ENCODE results near the gene SLC35G2. TPM values are rescaled to one million over a fixed set of nuclear protein-coding genes. Genes with fewer than 3 reads are reported as not detected.
A peak's percentile ranks its signal among the peaks of the same experiment; 100 is the strongest.
"Not testable (repeated sequence)": the region's sequence is repeated elsewhere in the genome, so short reads cannot be mapped to it uniquely, and the experiment has no call there.

The SLC35G2 gene
- total RNA-seq, 2 experiments from 2014 or later, result 0.12 TPM; not detected in 1

GRCh38 chr3:136898954-136899353 lies 80.0 kb downstream of the SLC35G2 start:
- Mint-ChIP-seq H3K4me3 (no peak overlapping the region), H3K9me3 (peaks cover 23% of the 10 kb centered on the region), H3K27me3 (no peaks in the 10 kb centered on the region), H3K27ac (no peak overlapping the region), H3K36me3 (ENCODE audit: low read depth) (peaks cover 61% of the 10 kb centered on the region), H3K4me1 (peaks cover 46% of the 10 kb centered on the region)
- no peak for DNase-seq
- CTCF ChIA-PET, result interaction anchor here (0.7 to 1.8 kb wide), 7 partner anchors 10 to 146 kb away, joined by 3 to 5 read pairs (median 4); partner anchors contain the start of gene STAG1
- POLR2A ChIA-PET, result interaction anchor here (0.6 kb wide), 1 partner anchor 146 kb away, joined by 7 read pairs; no protein-coding TSS in a partner anchor

GRCh38 chr3:136899622-136900158 lies 80.8 kb downstream of the SLC35G2 start:
- POLR2A ChIA-PET, result interaction anchor here (0.6 kb wide), 1 partner anchor 147 kb away, joined by 7 read pairs; no protein-coding TSS in a partner anchor
- Mint-ChIP-seq H3K36me3 (ENCODE audit: low read depth) (peaks cover 62% of the 10 kb centered on the region), H3K4me1 (peaks cover 42% of the 10 kb centered on the region), H3K27me3 (no peaks in the 10 kb centered on the region), H3K4me3 (no peak overlapping the region), H3K9me3 (peaks cover 25% of the 10 kb centered on the region), H3K27ac (peak overlapping the region; percentile 48)
- DNase-seq, result no peak
- CTCF ChIA-PET, result interaction anchor here (1.7 kb wide), 1 partner anchor 14 kb away, joined by 5 read pairs; no protein-coding TSS in a partner anchor

- DNase-seq, H3K27me3 Mint-ChIP-seq, H3K4me3 Mint-ChIP-seq, CTCF ChIA-PET, POLR2A ChIA-PET: not testable (repeated sequence)
- Mint-ChIP-seq H3K36me3 (ENCODE audit: low read depth) (peaks cover 69% of the 10 kb centered on the region), H3K27ac (peak overlapping the region; percentile 10), H3K9me3 (peaks cover 25% of the 10 kb centered on the region), H3K4me1 (peaks cover 42% of the 10 kb centered on the region)
Observed at GRCh38 chr3:136900694-136901093, 81.8 kb downstream of the SLC35G2 start.

GRCh38 chr3:136901391-136901790 lies 82.5 kb downstream of the SLC35G2 start:
- Mint-ChIP-seq H3K4me3 (no peak overlapping the region), H3K36me3 (ENCODE audit: low read depth) (peaks cover 69% of the 10 kb centered on the region), H3K27me3 (no peaks in the 10 kb centered on the region), H3K27ac (no peak overlapping the region), H3K4me1 (peaks cover 42% of the 10 kb centered on the region), H3K9me3 (peaks cover 28% of the 10 kb centered on the region)
- DNase-seq, result no peak
- ChIA-PET POLR2A (no interaction called here), CTCF (no interaction called here)

GRCh38 chr3:136902530-136902929 lies 83.6 kb downstream of the SLC35G2 start:
- H3K4me3 Mint-ChIP-seq, POLR2A ChIA-PET, H3K27me3 Mint-ChIP-seq, DNase-seq, H3K27ac Mint-ChIP-seq, CTCF ChIA-PET: not testable (repeated sequence)
- Mint-ChIP-seq H3K9me3 (peaks cover 28% of the 10 kb centered on the region), H3K36me3 (ENCODE audit: low read depth) (peaks cover 75% of the 10 kb centered on the region), H3K4me1 (peaks cover 49% of the 10 kb centered on the region)

- no peak for DNase-seq
- Mint-ChIP-seq H3K27ac (no peak overlapping the region), H3K36me3 (ENCODE audit: low read depth) (peaks cover 71% of the 10 kb centered on the region), H3K4me3 (no peak overlapping the region), H3K4me1 (peaks cover 53% of the 10 kb centered on the region), H3K27me3 (no peaks in the 10 kb centered on the region), H3K9me3 (peaks cover 28% of the 10 kb centered on the region)
- ChIA-PET POLR2A (no interaction called here), CTCF (interaction anchor here (0.6 kb wide), 1 partner anchor 1884 kb away, joined by 4 read pairs; no protein-coding TSS in a partner anchor)
Observed at GRCh38 chr3:136903899-136904298, 85.0 kb downstream of the SLC35G2 start.

GRCh38 chr3:136904746-136905145 lies 85.8 kb downstream of the SLC35G2 start:
- Mint-ChIP-seq H3K4me3 (no peak overlapping the region), H3K27me3 (no peaks in the 10 kb centered on the region), H3K27ac (no peak overlapping the region), H3K4me1 (peaks cover 54% of the 10 kb centered on the region), H3K9me3 (peaks cover 28% of the 10 kb centered on the region), H3K36me3 (ENCODE audit: low read depth) (peaks cover 66% of the 10 kb centered on the region)
- DNase-seq, result no peak
- ChIA-PET POLR2A (no interaction called here), CTCF (no interaction called here)

Other genes with a start within 250 kb of the SLC35G2 start
- 10 to 100 TPM; 40.9 to 45.7 TPM for gene STAG1, start 66.7 kb upstream of the SLC35G2 start, total RNA-seq
- gene NCK1, start 43.1 kb downstream of the SLC35G2 start, total RNA-seq, result 10 to 100 TPM; 39.2 to 48.5 TPM
- 1 to 10 TPM; 1.2 to 1.6 TPM for gene IL20RB, start 138.9 kb downstream of the SLC35G2 start, total RNA-seq

Measured in activated CD4-positive, alpha-beta T cell treated with anti-CD3 and anti-CD28 coated beads, Interleukin-2, amount 10 ng/mL, durations not matched to agents 7 days and 5 days (primary cell).